Upper lobe of right lung (tissue), 1 donor: Measurements from ENCODE around the gene RELN. TPM values are rescaled to one million over a fixed set of nuclear protein-coding genes. Genes with fewer than 3 reads are reported as not detected.
"Not testable (repeated sequence)": the region's sequence is repeated elsewhere in the genome, so short reads cannot be mapped to it uniquely, and the experiment has no call there.

ENCODE experiments used
- ATAC-seq: fragments of 200-7000 bp; cut with Tn5 transposase; one replicate; pipeline ENCODE4 v1.9.1; 2020; ENCODE audit warnings: mild to moderate bottlenecking, moderate library complexity
- DNase-seq: peaks from one replicate; pipeline ENCODE4 v3.0.0-alpha.2; 2020
- H3K27ac ChIP-seq: fragments of 200-600 bp; one replicate; pipeline ENCODE4 v1.8.0; 2022
- H3K27me3 ChIP-seq: fragments of 200-600 bp; one replicate; pipeline ENCODE4 v1.8.0; 2022; ENCODE audit warnings: mild to moderate bottlenecking
- H3K36me3 ChIP-seq: fragments of 200-600 bp; one replicate; pipeline ENCODE4 v1.8.0; 2022
- H3K4me1 ChIP-seq: fragments of 200-600 bp; one replicate; pipeline ENCODE4 v1.8.0; 2022
- H3K4me3 ChIP-seq: fragments of 200-600 bp; one replicate; pipeline ENCODE4 v1.8.0; 2022; ENCODE audit warnings: mild to moderate bottlenecking
- H3K9me3 ChIP-seq: fragments of 200-600 bp; one replicate; pipeline ENCODE4 v1.8.0; 2022
- intact Hi-C: fragments of 100-400 bp; cut with DNase I; formaldehyde crosslinking; loops from one replicate; pipeline ENCODE4 v1.11.0; 2022
- total RNA-seq: library from RNA; stranded (reverse); fragmentation: NEBNext Ultra II Directional; extraction: Animal tissue kit (Norgen Biotek cat#: 25700); gene quantifications from one replicate; pipeline ENCODE4 v1.2.1, GENCODE V29; 2021
- TF ChIP-seq, protein P1 (sequence below): fragments of 200-600 bp; IDR thresholded peaks from one replicate; pipeline ENCODE4 v1.8.0; 2022; ENCODE audit warnings: antibody characterized with exemption
- donor health status: DM: no; HTN: yes; CAD: no; lungs with severe emphysema.

RELN gene
- total RNA-seq, 1 donor from 2014 or later, result 5.6 TPM

DNA sequence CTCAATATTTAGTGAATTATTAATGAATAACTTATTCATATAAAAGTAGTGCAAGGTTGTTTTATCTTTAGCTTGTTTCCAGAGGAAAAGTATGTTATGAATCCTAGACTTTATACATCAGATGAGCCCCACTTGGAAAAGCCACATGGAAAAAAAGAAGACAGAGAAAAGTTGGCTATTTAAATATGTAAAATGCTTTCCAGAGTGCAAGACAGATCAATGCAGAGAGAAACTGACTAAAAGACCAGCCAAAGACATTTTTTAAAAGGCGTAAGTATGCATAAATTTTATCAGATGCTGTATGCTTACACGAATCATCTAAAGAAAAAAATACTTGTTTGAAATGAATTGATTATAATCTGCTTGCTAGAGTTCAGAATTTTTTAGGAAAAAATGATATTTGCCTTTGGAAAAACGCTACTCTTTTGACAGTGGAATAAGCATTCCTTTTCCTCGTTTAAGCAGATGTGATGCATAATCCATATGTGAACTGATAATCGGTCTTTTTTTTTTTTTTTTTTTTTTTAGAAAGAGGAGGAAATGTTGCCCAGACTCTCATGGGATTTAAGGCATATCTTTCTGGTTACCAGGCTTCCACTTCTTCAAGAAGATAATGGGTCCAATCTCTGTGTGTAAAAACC is 70.7 kb downstream of the RELN start:
- H3K4me3 ChIP-seq, result no peak overlapping the region
- H3K27ac ChIP-seq, result no peak overlapping the region
- TF ChIP-seq, protein P1, sequence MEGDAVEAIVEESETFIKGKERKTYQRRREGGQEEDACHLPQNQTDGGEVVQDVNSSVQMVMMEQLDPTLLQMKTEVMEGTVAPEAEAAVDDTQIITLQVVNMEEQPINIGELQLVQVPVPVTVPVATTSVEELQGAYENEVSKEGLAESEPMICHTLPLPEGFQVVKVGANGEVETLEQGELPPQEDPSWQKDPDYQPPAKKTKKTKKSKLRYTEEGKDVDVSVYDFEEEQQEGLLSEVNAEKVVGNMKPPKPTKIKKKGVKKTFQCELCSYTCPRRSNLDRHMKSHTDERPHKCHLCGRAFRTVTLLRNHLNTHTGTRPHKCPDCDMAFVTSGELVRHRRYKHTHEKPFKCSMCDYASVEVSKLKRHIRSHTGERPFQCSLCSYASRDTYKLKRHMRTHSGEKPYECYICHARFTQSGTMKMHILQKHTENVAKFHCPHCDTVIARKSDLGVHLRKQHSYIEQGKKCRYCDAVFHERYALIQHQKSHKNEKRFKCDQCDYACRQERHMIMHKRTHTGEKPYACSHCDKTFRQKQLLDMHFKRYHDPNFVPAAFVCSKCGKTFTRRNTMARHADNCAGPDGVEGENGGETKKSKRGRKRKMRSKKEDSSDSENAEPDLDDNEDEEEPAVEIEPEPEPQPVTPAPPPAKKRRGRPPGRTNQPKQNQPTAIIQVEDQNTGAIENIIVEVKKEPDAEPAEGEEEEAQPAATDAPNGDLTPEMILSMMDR, result no peak
- no peaks in the 10 kb centered on the region for H3K4me1 ChIP-seq
- H3K27me3 ChIP-seq, result no peaks in the 10 kb centered on the region
- no peaks in the 10 kb centered on the region for H3K36me3 ChIP-seq
- DNase-seq (no peak), ATAC-seq (no peak)
- no peaks in the 10 kb centered on the region for H3K9me3 ChIP-seq
- intact Hi-C loops, result no loop called here

DNA sequence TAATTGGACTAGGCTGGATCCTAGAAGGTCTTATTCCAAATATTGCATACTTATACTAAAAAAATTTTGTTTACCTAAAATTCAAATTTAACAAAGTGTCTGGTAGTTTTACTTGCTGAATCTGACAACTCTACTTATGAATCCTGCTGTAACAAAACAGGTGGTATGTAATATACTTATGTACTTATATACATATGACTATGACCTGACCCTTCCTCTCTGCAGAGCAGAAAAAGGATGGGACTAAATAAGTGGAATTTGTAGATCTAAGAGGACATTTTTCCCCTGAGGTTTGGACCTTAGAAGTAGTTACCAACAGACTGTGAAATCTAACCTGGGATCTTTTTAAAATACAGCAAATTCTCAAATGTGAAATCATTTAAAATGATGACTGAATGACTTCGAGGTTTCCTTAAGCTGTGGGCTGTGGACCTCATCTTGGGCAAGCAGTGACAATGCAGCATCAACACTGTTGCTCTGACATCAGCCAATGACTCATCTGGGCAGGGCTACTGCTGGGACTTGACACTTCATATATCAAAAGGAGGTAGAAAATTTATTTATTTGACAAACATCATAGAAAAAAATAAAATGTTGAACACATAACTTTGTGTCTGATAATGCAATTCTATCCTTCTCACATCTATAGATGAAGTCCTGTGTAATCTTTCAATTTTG is 73.6 kb downstream of the RELN start:
- H3K36me3 ChIP-seq, result no peaks in the 10 kb centered on the region
- no peak overlapping the region for H3K27ac ChIP-seq
- no peak for DNase-seq
- TF ChIP-seq, protein P1, result no peak
- ATAC-seq, result no peak
- H3K4me1 ChIP-seq, result no peaks in the 10 kb centered on the region
- H3K4me3 ChIP-seq, result no peak overlapping the region
- H3K27me3 ChIP-seq, result no peaks in the 10 kb centered on the region
- no peaks in the 10 kb centered on the region for H3K9me3 ChIP-seq
- intact Hi-C loops, result no loop called here

DNA sequence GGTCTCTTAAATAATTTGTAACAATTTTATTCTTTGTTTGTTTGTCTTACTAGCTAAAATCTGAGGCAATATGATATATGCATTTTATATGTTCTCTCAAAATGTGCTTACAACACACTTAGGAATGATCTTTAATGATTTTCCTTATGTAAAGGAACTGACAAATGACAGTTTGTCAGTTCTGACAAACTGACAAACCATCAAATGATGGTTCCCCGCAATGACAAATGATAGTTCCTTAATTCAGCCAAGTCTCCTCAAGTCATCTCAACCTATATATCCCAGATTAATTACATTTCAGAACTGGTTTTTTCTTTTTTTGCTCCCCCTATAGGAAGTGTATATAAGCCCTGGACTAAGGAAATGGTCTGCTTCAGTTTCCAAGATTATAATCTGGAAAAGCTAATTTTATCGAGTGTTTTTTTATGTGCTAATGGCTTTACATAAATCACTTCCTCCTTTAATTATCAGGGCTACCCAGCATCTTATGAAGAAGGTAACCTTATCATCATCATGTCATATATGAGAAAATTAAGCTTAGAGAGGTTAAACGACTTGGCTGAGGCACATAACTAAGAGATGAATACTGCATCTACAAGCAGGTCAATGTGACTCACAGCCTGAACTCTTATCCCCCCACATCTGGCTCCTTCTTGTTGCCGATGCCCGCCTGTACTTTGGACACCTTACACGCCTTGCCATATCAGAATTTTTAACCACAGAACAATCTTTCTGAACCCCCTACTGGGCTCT is 75.1 kb downstream of the RELN start:
- ATAC-seq, result no peak
- TF ChIP-seq, protein P1, result no peak
- intact Hi-C loops, result no loop called here
- no peaks in the 10 kb centered on the region for H3K4me1 ChIP-seq
- no peaks in the 10 kb centered on the region for H3K36me3 ChIP-seq
- DNase-seq, result no peak
- no peaks in the 10 kb centered on the region for H3K9me3 ChIP-seq
- H3K27ac ChIP-seq, result no peak overlapping the region
- H3K27me3 ChIP-seq, result no peaks in the 10 kb centered on the region
- H3K4me3 ChIP-seq, result no peak overlapping the region

DNA sequence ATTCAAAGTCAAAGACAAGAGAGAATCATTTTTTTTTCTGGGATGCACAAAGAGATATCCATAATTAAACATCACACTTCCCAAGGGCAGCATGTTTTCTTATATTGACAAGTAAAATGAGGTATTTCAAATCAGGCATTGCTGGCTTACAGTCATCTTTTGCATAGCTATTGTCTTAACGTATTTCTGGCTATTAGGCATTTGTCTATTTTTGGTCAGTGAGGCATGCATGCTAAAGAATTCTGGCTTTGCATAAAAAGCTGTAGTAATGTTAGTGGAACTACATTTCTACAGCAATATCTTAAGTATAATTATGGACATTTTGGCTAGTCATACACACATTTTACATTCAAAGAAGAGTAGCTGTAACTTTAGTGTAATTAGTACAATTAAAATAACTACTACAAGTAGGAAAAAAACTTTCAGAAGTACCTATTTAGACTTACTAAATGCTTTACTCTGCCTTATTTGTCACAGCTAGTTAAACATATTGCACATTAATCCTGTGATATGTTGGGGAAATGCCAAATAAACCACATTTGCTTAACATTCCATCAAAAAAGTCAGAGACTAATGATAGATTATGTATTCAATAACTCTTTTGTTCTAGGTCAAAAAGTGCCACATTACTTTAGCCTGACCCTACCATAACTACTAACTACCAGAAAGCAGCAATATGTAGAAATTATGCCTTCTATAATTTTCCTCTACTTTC is 76.4 kb downstream of the RELN start:
- intact Hi-C loops, result no loop called here
- TF ChIP-seq, protein P1, result no peak
- Histone ChIP-seq H3K9me3 (no peaks in the 10 kb centered on the region), H3K36me3 (no peaks in the 10 kb centered on the region), H3K27me3 (no peaks in the 10 kb centered on the region), H3K4me1 (no peaks in the 10 kb centered on the region), H3K27ac (no peak overlapping the region), H3K4me3 (no peak overlapping the region)
- ATAC-seq (no peak), DNase-seq (no peak)

DNA sequence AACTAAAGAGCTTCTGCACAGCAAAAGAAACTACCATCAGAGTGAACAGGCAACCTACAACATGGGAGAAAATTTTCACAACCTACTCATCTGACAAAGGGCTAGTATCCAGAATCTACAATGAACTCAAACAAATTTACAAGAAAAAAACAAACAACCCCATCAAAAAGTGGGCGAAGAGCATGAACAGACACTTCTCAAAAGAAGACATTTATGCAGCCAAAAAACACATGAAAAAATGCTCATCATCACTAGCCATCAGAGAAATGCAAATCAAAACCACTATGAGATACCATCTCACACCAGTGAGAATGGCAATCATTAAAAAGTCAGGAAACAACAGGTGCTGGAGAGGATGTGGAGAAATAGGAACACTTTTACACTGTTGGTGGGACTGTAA is 78.4 kb downstream of the RELN start:
- H3K4me3 ChIP-seq, intact Hi-C loops, H3K4me1 ChIP-seq, DNase-seq, H3K27ac ChIP-seq, ATAC-seq, H3K9me3 ChIP-seq, H3K27me3 ChIP-seq, H3K36me3 ChIP-seq: not testable (repeated sequence)

DNA sequence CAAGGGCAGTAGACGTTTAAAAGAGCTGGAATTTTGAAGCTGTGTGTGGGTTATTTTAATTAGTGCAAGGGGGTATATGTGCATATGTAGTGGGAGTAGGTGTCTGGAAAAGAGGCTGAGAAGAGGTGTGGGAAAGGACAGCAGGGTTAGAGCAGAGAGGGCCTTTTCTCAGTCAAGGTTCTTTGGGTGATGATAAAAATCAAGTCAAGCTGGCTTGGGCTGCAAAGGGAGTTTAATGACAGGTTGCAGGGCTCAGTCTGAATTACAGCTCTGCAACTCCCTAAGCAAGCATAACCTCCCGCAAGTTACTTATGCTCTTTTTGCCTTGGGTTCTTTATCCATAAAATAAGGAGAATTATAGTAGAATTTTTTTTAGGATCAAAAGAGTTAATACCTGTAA is 83.5 kb downstream of the RELN start:
- no peak overlapping the region for H3K4me3 ChIP-seq
- intact Hi-C loops, result no loop called here
- no peaks in the 10 kb centered on the region for H3K27me3 ChIP-seq
- H3K27ac ChIP-seq, result no peak overlapping the region
- H3K36me3 ChIP-seq, result no peaks in the 10 kb centered on the region
- H3K9me3 ChIP-seq, result no peaks in the 10 kb centered on the region
- TF ChIP-seq, protein P1, result no peak
- no peaks in the 10 kb centered on the region for H3K4me1 ChIP-seq
- ATAC-seq, result no peak
- DNase-seq, result no peak
